Measurements from ENCODE around the gene DACH1. TPM values are rescaled to one million over a fixed set of nuclear protein-coding genes. Genes with fewer than 3 reads are reported as not detected.

Gene DACH1
- total and polyA plus RNA-seq, 2 of the 8 experiments (the other 6 are each of a cell fraction or from before 2014, with no cell fraction given) = 0.12 to 0.67 TPM

DNA sequence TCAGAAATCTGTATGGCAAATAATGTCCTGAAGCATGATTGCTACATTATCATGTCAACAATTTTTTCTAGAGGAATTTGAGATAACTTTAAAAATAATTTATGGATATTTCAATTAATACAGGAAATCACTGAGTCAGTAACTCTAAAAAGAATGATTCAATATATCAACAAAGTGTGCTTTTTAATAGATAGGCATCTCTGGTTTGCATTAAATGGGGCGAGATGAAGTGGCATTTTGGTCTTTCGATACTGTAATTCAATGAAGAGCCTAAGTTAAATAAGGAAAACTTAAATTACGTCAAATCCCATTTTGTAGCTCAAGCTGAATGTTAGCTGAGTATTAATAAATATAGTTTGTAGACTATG, 342.8 kb downstream of the DACH1 start:
- no peak overlapping the region for H3K14ac ChIP-seq (ENCODE audit: insufficient read length)
- no peaks in the 10 kb centered on the region for H3K27me3 ChIP-seq (replicated peaks in 1 of 4; ENCODE audit: control insufficient read depth in 3 of 4, extremely low read depth in 1 of 4, insufficient read depth in 3 of 4, low read length in 3 of 4)
- no peak overlapping the region for H3K4ac ChIP-seq (replicated peaks; ENCODE audit: insufficient read length, low read depth, low read length)
- no peak overlapping the region for H4K5ac ChIP-seq (ENCODE audit: insufficient read length, low read depth, low read length)
- no peak overlapping the region for H2AK5ac ChIP-seq (ENCODE audit: low read depth, low read length)
- no peak overlapping the region for H2BK20ac ChIP-seq (ENCODE audit: low read length)
- H2BK15ac ChIP-seq (ENCODE audit: low read length) = no peak overlapping the region
- no peaks in the 10 kb centered on the region for H3K4me1 ChIP-seq (replicated peaks in 1 of 4; ENCODE audit: control insufficient read depth in 3 of 4, insufficient read depth in 4 of 4, low read length in 3 of 4)
- no peak overlapping the region for H2BK5ac ChIP-seq (ENCODE audit: low read depth, low read length)
- H4K20me1 ChIP-seq (replicated peaks in 1 of 2; ENCODE audit: control insufficient read depth in 1 of 2, insufficient read depth in 2 of 2, low read length in 2 of 2) = no peaks in the 10 kb centered on the region
- H3K4me3 ChIP-seq (ENCODE audit: extremely low read depth in 1 of 4, insufficient read depth in 2 of 4, low read depth in 3 of 4, low read length in 4 of 4) = no peak overlapping the region
- no peaks in the 10 kb centered on the region for H3K36me3 ChIP-seq (ENCODE audit: control insufficient read depth in 2 of 4, insufficient read depth in 4 of 4, low read length in 3 of 4)
- CTCF ChIA-PET (ENCODE audit: partially characterized antibody) = interaction anchor here (0.6 to 0.8 kb wide), 2 partner anchors 43 to 643 kb away, joined by 3 to 4 read pairs; no protein-coding TSS in a partner anchor
- no peak overlapping the region for H2AFZ ChIP-seq (ENCODE audit: low read length)
- no peak overlapping the region for H3K18ac ChIP-seq (ENCODE audit: extremely low read depth, low read length)
- WGBS, 2 experiments (ENCODE audit: extremely low coverage in 1 of 2, insufficient coverage in 1 of 2, insufficient read length in 1 of 2, insufficient replicate concordance in 2 of 2, low coverage in 1 of 2, low lambda C conversion rate in 2 of 2, missing lambda C conversion rate in 1 of 2) = 88% methylated on average over 3 of the region's 3 CpGs; no CpG with 5 or more reads in 1 of the 2 experiments
- H3K4me2 ChIP-seq (ENCODE audit: insufficient read depth in 1 of 2, low read depth in 2 of 2, low read length in 2 of 2) = no peak overlapping the region
- H2BK120ac ChIP-seq (replicated peaks; ENCODE audit: low read depth, low read length) = no peak overlapping the region
- FAIRE-seq (no peak), DNase-seq (ENCODE audit: low read depth in 1 of 2, low spot score in 2 of 2) (no peak)
- no peak overlapping the region for H3K9ac ChIP-seq (replicated peaks in 1 of 4; ENCODE audit: extremely low read depth in 1 of 4, low read depth in 3 of 4, low read length in 3 of 4)
- no peaks in the 10 kb centered on the region for H3K9me3 ChIP-seq (ENCODE audit: insufficient read depth in 2 of 2, low read depth in 1 of 2, low read length in 1 of 2)
- no peak overlapping the region for H3K56ac ChIP-seq (replicated peaks; ENCODE audit: insufficient read length, low read depth, low read length)
- no peak overlapping the region for H4K91ac ChIP-seq (replicated peaks; ENCODE audit: insufficient read length, low read length)
- no peak overlapping the region for H3K23ac ChIP-seq (ENCODE audit: insufficient read length)
- POLR2A ChIA-PET (ENCODE audit: partially characterized antibody) = no interaction called here
- no peaks in the 10 kb centered on the region for H3K23me2 ChIP-seq (ENCODE audit: low read depth, low read length)
- no peak overlapping the region for H4K8ac ChIP-seq (ENCODE audit: extremely low read depth, insufficient read depth, low read length)
- no peak overlapping the region for H2BK12ac ChIP-seq (ENCODE audit: low read depth, low read length)
- H3K79me2 ChIP-seq (ENCODE audit: control insufficient read depth in 1 of 2, insufficient read depth in 2 of 2, low read length in 2 of 2) = no peaks in the 10 kb centered on the region
- no peaks in the 10 kb centered on the region for H3K79me1 ChIP-seq (ENCODE audit: low read depth, low read length)
- no peak overlapping the region for H3K27ac ChIP-seq (ENCODE audit: low read depth, low read length)
- TF ChIP-seq ZNF274 (IDR thresholded peaks at IDR 0.05; ENCODE audit: borderline replicate concordance, extremely low read depth, low read length) = no peak
- no peak for TF ChIP-seq E2F6 (IDR thresholded peaks at IDR 0.05)
- TF ChIP-seq CHD2 (IDR thresholded peaks at IDR 0.05; ENCODE audit: low read length) = no peak
- no peak for TF ChIP-seq KDM4A (IDR thresholded peaks at IDR 0.05; ENCODE audit: low read depth, low read length, severe bottlenecking)
- TF ChIP-seq FOSL1 (IDR thresholded peaks at IDR 0.05; ENCODE audit: insufficient read depth, low read depth, low read length) = no peak
- no peak for TF ChIP-seq SP4 (IDR thresholded peaks at IDR 0.05; ENCODE audit: low read length)
- TF ChIP-seq BCL11A (IDR thresholded peaks at IDR 0.05; ENCODE audit: low read depth in 2 of 2, low read length in 2 of 2) = no peak
- TF ChIP-seq KDM5A (IDR thresholded peaks at IDR 0.05; ENCODE audit: low read length) = no peak
- no peak for TF ChIP-seq CBX5 (IDR thresholded peaks at IDR 0.05; ENCODE audit: low read depth, low read length)
- TF ChIP-seq SIN3A (conservative IDR thresholded peaks at IDR 0.05 in 1 of 2, IDR thresholded peaks at IDR 0.05 in 1 of 2; ENCODE audit: low read depth in 1 of 2, low read length in 2 of 2) = no peak
- no peak for TF ChIP-seq RXRA (IDR thresholded peaks at IDR 0.05; ENCODE audit: insufficient read depth, low read depth, low read length)
- no peak for TF ChIP-seq EGR1 (IDR thresholded peaks at IDR 0.05; ENCODE audit: borderline replicate concordance, low read depth, low read length)
- TF ChIP-seq RNF2 (IDR thresholded peaks at IDR 0.05; ENCODE audit: borderline replicate concordance, low read depth, low read length, missing control alignments, poor library complexity, severe bottlenecking) = no peak

All from H1 (cell line).